Muscle of leg (tissue), 11 donors: ENCODE measurements around the gene ZNF221. TPM values are rescaled to one million over a fixed set of nuclear protein-coding genes. Genes with fewer than 3 reads are reported as not detected.

Experiments used
- DNase-seq: peaks from one replicate; pipeline ENCODE4 v3.0.0; 2013
- H3K27ac ChIP-seq: one replicate; pipeline ENCODE4 v1.5.1; 2013; ENCODE audit warnings: mild to moderate bottlenecking, low read length, control low read depth
- H3K27me3 ChIP-seq: one replicate; pipeline ENCODE4 v1.6.1; 2013; ENCODE audit warnings: low read length; ENCODE audit not compliant: control insufficient read depth, insufficient read depth
- H3K36me3 ChIP-seq: one replicate; pipeline ENCODE4 v1.6.1; 2013; ENCODE audit warnings: low read length; ENCODE audit not compliant: control insufficient read depth, insufficient read depth
- H3K4me1 ChIP-seq: one replicate; pipeline ENCODE4 v1.6.1; 2013; ENCODE audit warnings: low read length; ENCODE audit not compliant: control insufficient read depth, insufficient read depth
- H3K4me3 ChIP-seq: one replicate; pipeline ENCODE4 v1.5.1; 2013; ENCODE audit warnings: low read length, control low read depth
- H3K9me3 ChIP-seq: replicated peaks from 2 replicates; pipeline ENCODE4 v1.6.1; 2013; ENCODE audit warnings: low read depth, low read length; ENCODE audit not compliant: control insufficient read depth
- WGBS: methylation state at CpG from one replicate; pipeline ENCODE4 v1.1.5; 2013; ENCODE audit warnings: missing lambda C conversion rate; ENCODE audit not compliant: insufficient coverage; 5-methylcytosine and 5-hydroxymethylcytosine counted together
- polyA plus RNA-seq, 8 donors: library from polyadenylated mRNA; unstranded; fragments of 120-200 nt; gene quantifications; one replicate each; pipeline versions ENCODE4 v1.2.1 to v1.2.3, GENCODE V29; 2013; ENCODE audit warnings: inconsistent platforms in 1 of 8, low replicate concordance in 1 of 8; ENCODE audit not compliant: insufficient read length in 8 of 8, insufficient read depth in 1 of 8
- total RNA-seq: library from RNA; stranded (reverse); fragments of 120-200 nt; gene quantifications from one replicate; pipeline ENCODE4 v1.2.4, GENCODE V29; 2013

Gene ZNF221
- total and polyA plus RNA-seq, 9 donors = 0.93 to 7.6 (median 2.8) TPM

DNA sequence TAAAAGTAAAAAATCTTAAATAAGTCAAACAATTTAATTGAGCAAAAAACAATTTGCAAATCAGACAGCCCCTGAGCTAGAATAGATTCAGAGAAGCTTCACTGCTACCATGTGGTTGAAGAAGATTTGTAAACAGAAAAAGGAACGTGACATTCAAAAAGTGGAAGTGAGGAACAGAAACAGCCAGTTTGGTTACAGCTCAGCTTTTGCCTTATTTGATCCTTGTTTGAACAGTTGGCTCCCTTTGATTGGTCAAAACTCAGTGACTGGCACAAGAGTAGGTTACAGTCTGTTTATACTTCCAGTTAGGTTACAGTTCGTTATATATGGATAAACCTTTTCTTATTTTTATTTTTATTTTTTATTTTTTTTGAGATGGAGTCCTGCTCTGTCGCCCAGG lies 5.8 kb downstream of the ZNF221 start:
- peaks cover 44% of the 10 kb centered on the region for H3K9me3 ChIP-seq
- no peak overlapping the region for H3K27ac ChIP-seq
- peaks cover 3% of the 10 kb centered on the region for H3K36me3 ChIP-seq
- no peaks in the 10 kb centered on the region for H3K4me1 ChIP-seq
- 71% methylated on average over 1 of the region's 3 CpGs for WGBS
- no peaks in the 10 kb centered on the region for H3K27me3 ChIP-seq
- DNase-seq = no peak
- H3K4me3 ChIP-seq = no peak overlapping the region

DNA sequence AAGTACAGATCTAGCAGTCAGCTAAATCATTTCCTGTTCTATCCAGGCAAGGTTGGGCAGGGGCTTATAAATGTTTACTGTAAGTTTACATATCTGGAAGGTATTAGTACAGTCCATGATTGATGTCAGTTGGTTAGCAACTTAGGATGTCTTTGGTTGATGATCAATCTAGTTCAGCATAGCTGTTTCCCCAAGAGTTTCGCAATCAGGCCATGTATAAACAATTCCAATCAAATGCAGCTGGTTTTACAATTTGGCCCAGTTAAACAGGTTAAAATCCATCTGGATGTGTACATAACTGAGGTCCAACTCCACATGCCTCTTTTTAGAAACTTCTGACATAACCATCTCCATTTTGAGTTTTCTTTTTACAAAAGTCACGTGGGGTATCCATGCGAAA lies 6.9 kb downstream of the ZNF221 start:
- WGBS = 100% methylated on average over 3 of the region's 3 CpGs

DNA sequence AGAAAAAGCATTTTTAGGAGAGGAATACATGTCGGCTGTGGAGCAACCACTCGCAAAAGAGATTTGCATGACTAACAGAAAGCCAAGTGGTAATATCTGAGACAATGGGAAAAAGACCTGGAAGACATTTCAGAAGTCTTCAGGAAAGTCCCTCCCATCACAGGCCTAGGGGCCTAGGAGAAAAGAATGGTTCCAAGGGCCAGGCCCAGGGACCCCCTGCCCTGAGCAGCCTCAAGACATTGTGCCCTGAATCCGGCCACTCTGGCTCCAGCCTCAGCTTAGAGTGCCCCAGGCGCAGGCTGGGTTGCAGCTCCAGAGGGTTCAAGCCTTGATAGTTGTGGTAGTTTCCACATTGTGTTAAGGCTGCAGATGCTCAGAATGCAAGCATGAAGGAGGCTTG lies 9.4 kb downstream of the ZNF221 start:
- 100% methylated on average over 2 of the region's 4 CpGs for WGBS
- H3K4me3 ChIP-seq = no peak overlapping the region
- H3K27ac ChIP-seq = no peak overlapping the region
- peaks cover 54% of the 10 kb centered on the region for H3K9me3 ChIP-seq
- H3K36me3 ChIP-seq = peaks cover 14% of the 10 kb centered on the region
- no peaks in the 10 kb centered on the region for H3K27me3 ChIP-seq
- no peak for DNase-seq
- H3K4me1 ChIP-seq = no peaks in the 10 kb centered on the region

More for the DNA sequence above, 6.9 kb downstream of the ZNF221 start:
- no peak for DNase-seq
- H3K9me3 ChIP-seq = peaks cover 47% of the 10 kb centered on the region
- no peak overlapping the region for H3K27ac ChIP-seq
- peaks cover 3% of the 10 kb centered on the region for H3K36me3 ChIP-seq
- H3K27me3 ChIP-seq = no peaks in the 10 kb centered on the region
- H3K4me3 ChIP-seq = no peak overlapping the region
- no peaks in the 10 kb centered on the region for H3K4me1 ChIP-seq

DNA sequence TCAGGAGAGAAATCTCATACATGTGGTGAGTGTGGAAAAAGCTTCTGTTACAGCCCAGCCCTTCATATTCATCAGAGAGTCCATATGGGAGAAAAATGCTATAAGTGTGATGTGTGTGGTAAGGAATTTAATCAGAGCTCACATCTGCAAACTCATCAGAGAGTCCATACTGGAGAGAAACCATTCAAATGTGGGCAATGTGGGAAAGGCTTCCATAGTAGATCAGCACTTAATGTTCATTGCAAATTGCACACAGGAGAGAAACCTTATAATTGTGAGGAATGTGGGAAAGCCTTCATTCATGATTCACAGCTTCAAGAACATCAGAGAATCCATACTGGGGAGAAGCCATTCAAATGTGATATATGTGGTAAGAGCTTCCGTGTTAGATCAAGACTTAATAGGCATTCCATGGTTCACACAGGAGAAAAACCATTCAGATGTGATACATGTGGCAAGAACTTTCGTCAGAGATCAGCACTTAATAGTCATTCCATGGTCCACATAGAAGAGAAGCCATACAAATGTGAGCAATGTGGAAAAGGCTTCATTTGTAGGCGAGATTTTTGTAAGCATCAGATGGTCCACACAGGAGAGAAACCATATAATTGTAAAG lies 15.2 kb downstream of the ZNF221 start:
- no peak overlapping the region for H3K27ac ChIP-seq
- WGBS = 100% methylated on average over 1 of the region's 3 CpGs
- H3K4me1 ChIP-seq = no peaks in the 10 kb centered on the region
- H3K9me3 ChIP-seq = peaks cover 78% of the 10 kb centered on the region
- no peak for DNase-seq
- H3K27me3 ChIP-seq = no peaks in the 10 kb centered on the region
- H3K4me3 ChIP-seq = no peak overlapping the region
- H3K36me3 ChIP-seq = peaks cover 57% of the 10 kb centered on the region

DNA sequence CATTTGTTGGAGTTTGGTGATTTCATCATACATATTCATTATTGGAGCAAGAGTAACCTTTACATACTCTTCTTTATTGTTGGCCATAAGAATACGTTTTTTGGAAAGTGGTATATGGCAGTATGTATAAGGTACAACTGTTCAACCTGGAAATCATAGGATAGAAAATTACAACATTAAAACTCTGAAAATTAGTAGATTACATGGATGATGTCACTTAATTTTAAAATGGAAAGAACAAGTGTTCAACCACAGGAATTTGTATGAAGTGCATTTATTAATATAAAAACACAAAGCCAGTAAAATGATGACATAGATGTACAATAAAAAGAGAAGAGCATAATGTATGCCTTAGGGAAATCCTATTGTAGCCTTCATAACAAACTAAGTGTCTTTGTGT lies 25.7 kb downstream of the ZNF221 start:
- Histone ChIP-seq H3K9me3 (peaks cover 67% of the 10 kb centered on the region), H3K27me3 (no peaks in the 10 kb centered on the region), H3K4me1 (no peaks in the 10 kb centered on the region), H3K27ac (no peak overlapping the region), H3K36me3 (no peaks in the 10 kb centered on the region), H3K4me3 (no peak overlapping the region)
- WGBS = no CpG with 5 or more reads among the region's 1 CpG
- DNase-seq = no peak

DNA sequence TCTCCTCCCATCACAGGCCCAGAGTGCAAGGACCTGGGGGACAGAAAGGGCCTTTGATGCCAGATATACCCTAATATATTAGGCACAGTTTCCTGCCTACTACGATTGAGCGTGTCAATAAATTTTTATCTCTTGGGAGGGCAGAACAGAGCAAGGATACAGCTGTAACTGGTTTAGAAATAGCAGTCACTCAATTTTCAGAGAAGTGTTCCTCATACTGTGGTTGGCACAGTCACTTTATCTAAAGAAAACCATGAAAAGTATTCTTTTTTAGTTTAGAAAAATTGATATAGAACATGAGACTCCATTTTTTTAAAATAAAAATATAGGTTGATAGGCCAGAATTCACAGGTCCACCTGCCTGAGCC lies 32.5 kb downstream of the ZNF221 start:
- H3K36me3 ChIP-seq = peaks cover 3% of the 10 kb centered on the region
- no peak for DNase-seq
- no peaks in the 10 kb centered on the region for H3K27me3 ChIP-seq
- no CpG with 5 or more reads among the region's 2 CpGs for WGBS
- peaks cover 5% of the 10 kb centered on the region for H3K4me1 ChIP-seq
- H3K27ac ChIP-seq = no peak overlapping the region
- peaks cover 10% of the 10 kb centered on the region for H3K9me3 ChIP-seq
- H3K4me3 ChIP-seq = peak overlapping the region; percentile 90

DNA sequence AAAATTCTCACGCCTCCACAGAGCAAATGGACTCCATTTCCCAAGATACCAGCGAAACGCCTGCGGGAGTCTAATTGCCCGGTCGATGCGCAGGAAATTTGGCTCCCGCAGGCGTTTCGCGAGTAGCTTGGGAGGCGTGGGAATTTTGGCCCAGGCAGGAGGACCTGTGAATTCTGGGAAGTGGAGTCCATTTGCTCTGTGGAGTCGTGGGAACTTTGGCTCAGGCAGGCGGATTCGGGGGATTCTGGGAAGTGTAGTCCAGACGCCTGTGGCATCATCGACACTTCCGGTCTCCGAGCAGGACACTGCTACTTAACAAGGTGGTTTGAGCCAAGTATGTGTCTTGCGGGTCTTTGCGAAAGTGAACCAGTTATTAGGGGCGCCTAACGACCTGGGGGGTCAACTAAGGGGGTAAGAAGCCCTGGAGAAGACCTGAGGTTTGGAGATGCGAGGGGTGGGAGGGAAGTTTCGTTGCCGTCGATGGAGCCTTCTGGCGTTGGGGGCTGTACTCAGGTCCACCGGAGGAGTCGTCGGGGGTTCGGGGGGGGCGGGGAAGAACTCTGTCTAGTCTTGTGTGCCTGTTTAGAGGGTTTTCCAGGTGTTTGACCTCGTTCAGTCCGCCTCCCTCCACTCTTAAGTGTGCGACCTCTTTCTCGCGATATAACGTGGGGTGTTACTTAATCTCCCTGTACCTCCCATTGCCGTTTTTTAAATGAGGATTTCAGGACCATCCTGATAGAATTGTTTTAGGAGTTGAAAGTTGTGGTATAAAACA lies 33.1 kb downstream of the ZNF221 start, which contains the start of gene ZNF155:
Gene ZNF155, plus strand, starts transcription at position 277 of the 775 bp plus-strand sequence. CDS start 4,356 bp downstream, outside the sequence.
- Histone ChIP-seq H3K27ac (peak within 1 kb of the TSS; percentile 91), H3K4me1 (peaks cover 5% of the 10 kb centered on the region), H3K9me3 (peaks cover 9% of the 10 kb centered on the region), H3K4me3 (peak within 1 kb of the TSS; percentile 90), H3K36me3 (peaks cover 5% of the 10 kb centered on the region), H3K27me3 (no peaks in the 10 kb centered on the region)
- under 1% methylated on average over 20 of the region's 40 CpGs for WGBS
- peak; percentile 99 for DNase-seq

DNA sequence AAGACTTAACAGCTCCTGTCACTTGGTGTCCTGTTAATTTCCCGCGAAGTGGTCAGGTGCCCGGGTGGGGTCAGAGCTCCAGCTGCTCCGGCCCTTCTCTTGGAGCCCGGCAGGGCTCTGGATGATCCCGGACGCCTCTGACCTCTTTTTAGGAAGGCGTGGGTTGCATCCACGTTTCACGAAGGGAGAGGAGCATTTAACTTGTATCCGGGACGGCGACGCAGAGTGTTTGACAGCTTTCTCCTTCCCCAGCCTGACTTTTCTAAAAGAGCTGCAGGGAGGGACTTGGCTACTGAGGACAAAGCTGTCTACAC lies 33.6 kb downstream of the ZNF221 start:
- peaks cover 3% of the 10 kb centered on the region for H3K9me3 ChIP-seq
- 3% methylated on average over 6 of the region's 14 CpGs for WGBS
- H3K4me1 ChIP-seq = peaks cover 5% of the 10 kb centered on the region
- H3K36me3 ChIP-seq = peaks cover 10% of the 10 kb centered on the region
- H3K27ac ChIP-seq = peak overlapping the region; percentile 91
- H3K4me3 ChIP-seq = peak overlapping the region; percentile 90
- DNase-seq = no peak
- no peaks in the 10 kb centered on the region for H3K27me3 ChIP-seq

DNA sequence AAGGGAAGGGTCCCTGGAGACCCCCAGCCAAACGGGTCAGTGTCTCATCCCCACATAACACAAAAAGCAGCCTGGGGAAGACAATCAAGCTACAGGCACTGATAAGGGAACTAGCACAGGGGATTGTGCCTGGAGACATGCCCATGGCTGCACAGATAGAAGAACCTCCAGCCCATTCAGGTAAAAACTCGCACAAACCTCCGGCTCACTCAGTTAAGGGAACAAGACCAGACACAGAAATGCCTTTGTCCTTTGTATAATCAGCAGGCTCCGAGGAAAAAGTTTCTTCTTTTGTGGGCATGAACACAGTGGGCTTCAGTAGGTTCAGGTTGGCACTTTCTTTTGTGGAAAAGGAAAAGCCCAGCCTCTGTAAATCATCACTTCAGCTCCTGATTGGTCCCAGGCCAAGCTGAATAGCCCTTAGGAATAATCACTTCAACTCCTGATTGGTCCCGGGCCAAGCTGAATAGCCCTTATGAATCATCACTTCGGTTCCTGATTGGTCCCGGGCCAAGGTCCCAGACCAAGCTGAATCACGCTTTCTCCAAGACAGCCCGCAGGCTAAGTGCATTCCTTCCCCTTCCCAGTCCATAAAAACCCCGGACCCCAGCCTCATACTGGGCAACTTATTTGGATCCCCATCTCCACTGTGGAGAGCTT lies 46.7 kb downstream of the ZNF221 start:
- H3K36me3 ChIP-seq = peaks cover 29% of the 10 kb centered on the region
- peaks cover 2% of the 10 kb centered on the region for H3K4me1 ChIP-seq
- H3K9me3 ChIP-seq = peaks cover 11% of the 10 kb centered on the region
- DNase-seq = no peak
- H3K4me3 ChIP-seq = no peak overlapping the region
- H3K27ac ChIP-seq = no peak overlapping the region
- whole genome bisulfite sequencing = 97% methylated on average over 8 of the region's 10 CpGs
- no peaks in the 10 kb centered on the region for H3K27me3 ChIP-seq

DNA sequence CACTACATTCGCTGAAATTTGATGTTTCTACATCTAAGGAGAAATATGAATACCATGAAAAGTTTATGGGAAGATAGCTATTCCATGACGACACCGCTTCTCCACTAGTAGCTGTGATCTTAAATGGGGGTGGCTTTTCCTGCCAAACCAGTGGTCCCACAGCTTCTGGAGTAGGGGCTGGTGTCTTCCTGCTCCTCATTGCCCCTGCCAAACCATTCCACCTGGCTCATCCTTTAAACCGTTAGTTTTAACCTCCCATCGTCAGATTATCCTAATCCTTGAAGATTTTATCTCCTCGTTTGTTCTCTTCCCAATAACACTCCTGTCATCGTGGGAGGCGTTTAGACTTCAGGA lies 51.2 kb downstream of the ZNF221 start:
- Histone ChIP-seq H3K9me3 (peaks cover 17% of the 10 kb centered on the region), H3K4me3 (peak overlapping the region; percentile 67), H3K4me1 (peaks cover 9% of the 10 kb centered on the region), H3K27me3 (no peaks in the 10 kb centered on the region), H3K27ac (peak overlapping the region; percentile 77), H3K36me3 (peaks cover 9% of the 10 kb centered on the region)
- 0% methylated on average over 5 of the region's 8 CpGs for WGBS
- DNase-seq = no peak
